Endothelial cell of coronary artery (primary cell): ENCODE measurements around the gene TPP1. TPM values are rescaled to one million over a fixed set of nuclear protein-coding genes. Genes with fewer than 3 reads are reported as not detected.

Source experiments
- total RNA-seq: library from RNA; depleted of rRNA; stranded (reverse); fragments of >200 nt; gene quantifications from 2 replicates; pipeline ENCODE4 v1.2.3, GENCODE V29; 2014

Gene TPP1
- 57.1 and 101 TPM in 2 replicates for total RNA-seq

DNA sequence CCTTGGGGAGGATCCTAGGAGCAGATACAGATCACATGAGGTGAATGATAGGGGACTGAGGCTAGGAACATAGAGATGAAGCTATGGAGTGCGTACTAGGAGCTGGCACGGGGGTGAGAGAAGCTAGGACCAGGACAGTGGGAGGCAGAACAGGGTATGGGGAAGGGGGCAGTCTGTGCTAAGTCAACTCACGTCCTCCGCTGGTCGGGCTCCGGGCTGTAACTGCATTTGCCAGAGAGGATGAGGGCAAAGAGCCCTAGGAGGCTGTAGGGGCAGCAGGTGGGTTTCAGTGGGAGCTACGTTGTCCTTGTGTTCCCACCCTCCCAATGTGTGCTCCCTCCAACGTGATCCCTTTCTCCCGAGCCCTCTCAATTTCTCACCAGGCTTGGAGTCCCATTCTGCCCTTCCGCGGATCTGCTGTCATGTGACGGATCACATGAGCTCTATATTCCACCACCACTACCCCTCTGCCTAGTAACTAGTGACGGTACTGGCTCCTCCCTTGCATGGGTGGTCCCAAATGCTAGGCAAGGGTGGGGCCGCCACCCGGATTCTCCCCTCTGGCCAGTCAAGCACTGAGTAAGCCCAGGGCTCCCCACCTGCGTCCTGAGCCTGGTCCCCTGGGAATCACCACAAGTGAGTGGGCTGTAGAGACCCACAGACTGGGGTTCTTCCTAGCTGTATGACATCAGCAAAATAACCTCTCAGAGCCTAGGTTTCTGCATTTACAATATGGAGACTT, at the start of gene TPP1:
Gene TPP1, minus strand, starts transcription at position 419 of the 742 bp plus-strand sequence. Its CDS starts 22 bp downstream, at position 397.

DNA sequence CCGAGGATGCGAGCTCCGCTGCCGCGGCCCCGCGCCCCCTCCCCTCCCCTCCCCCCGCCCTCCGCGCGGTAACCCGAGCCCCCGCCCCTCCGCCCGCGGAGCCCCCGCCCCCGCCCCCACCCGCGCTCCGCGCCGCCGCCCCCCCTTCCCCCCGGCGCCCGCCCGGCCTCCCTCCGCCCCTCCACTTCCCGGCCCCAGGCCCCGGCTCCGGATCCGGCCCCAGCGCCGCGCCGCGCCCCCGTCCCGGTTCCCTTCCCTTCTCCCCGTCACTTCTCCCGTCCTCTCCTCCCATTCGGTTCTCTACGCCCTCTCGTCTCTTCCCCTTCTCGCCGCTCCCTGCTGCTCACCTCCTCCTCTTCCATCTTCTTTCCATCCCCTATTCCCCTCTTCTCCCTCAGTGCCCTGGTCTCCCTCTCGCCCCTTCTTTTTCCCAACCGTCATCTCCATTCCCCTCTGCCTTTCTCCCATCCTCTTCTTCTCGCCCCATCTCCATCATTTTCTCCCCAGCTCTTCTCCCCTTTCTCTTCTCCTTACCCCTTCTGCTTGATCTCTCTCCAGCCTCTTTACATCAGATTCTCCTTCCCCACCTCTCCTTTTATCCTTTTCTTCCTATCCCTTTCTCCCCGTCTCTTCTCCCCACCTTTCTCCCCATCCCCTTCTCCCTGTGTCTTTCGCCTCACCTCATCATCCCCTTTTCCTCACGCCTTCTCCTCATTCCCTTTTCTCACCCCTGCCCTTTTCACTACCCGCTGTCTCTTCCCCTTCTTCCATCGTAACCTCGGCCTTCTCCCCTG, 36.8 kb upstream of the TPP1 start, which contains the start of gene DCHS1:
Gene DCHS1, minus strand, starts transcription at position 20 of the 794 bp plus-strand sequence. CDS start 14,196 bp downstream, outside the sequence.

DNA sequence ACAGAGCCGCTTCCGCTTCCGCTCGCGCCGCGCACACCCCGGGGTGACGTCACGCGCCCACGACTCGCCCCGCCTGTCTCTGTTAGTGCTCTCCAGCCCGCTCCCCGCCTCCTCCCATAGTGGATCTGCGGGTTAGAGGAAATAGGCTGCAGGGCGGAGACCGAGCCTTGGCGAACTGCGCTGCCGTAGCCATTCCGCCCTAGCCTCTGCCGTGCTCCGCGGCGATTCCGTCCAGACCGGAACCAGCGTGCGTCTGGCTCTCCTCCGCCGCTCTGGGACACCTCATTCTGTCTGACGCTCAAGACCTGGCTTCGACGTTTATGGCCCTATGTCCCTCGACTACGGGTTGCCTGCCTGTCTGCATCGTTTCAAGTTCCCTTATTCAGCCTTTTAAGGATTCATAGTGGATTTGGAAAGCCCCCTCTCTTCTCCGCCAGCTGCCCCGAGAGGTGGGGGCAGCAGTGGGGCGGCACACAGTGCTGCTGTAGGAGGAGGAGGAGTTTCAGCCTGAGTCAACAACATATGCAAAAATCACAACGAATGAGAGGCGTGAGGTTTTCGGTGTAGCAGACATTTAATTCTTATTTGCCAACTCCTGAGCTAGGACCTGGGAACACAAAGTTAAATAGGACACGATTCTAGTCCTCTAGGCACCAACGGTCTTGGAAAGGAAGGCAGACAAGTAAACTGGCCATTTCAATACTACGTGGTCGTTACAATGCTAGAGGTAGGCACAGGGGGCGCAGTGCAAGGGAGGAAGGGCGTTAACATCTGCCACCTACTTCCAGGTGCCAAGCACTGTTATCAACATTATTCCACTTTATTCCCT, 6.8 kb downstream of the TPP1 start, which contains the start of gene TAF10:
Gene TAF10, minus strand, starts transcription at position 4 of the 829 bp plus-strand sequence. CDS start 27 bp downstream, outside the sequence.

DNA sequence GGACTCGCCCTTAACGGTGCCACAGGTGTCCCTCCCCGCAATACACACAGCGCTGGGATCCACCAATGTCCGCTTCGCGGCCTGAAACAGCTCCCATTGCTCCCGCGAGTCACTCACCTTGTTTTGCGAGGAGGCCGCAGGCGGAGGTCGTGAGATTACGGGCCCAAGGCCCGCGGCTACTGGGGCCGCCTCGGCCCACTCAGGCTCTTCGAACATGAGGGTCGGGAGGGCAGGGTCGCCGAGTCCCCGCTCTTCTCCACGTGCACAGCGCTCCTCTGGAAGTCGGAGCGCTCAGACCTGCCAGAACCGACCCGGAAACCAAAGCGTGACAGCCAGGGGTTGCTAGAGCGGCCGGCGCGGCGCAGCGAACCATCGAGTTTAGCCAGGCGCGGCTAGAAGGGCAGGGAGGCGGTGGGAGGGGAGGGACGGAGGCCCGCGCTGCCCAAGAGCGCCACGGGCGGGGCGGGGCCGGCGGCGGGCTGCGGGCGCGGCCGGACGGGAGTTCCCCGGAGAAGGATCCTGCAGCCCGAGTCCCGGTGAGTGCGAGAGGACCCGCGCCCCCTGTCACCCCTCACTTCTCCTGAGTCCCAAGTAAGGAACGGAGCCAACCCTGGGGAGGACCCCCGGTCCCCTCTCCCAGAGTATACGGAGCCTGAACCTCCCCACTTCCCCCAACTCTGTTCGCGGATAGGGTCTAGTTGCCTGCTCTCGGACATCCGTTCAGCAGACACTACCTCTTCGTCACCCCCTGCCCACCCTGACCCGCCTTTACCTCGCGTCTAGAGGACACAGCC, 15.7 kb downstream of the TPP1 start, which contains the start of the genes ILK and RRP8:
Gene ILK, plus strand, starts transcription at position 488 of the 794 bp plus-strand sequence. CDS start 498 bp downstream, outside the sequence.
Gene RRP8, minus strand, starts transcription at position 330 of the 794 bp plus-strand sequence. Its CDS starts 114 bp downstream, at position 216.

Other genes with a start within 250 kb of the TPP1 start
- 13.0 and 23.2 TPM in 2 replicates for gene SMPD1, start 228.9 kb downstream of the TPP1 start, total RNA-seq
- gene APBB1, start 200.3 kb downstream of the TPP1 start, total RNA-seq, result 46.8 and 56.2 TPM in 2 replicates
- gene HPX, start 178.4 kb downstream of the TPP1 start, total RNA-seq, result 0.28 and 0.36 TPM in 2 replicates
- gene TRIM3, start 145.5 kb downstream of the TPP1 start, total RNA-seq, result 19.3 and 37.8 TPM in 2 replicates
- gene ARFIP2, start 138.1 kb downstream of the TPP1 start, total RNA-seq, result 40.9 and 45.9 TPM in 2 replicates
- 19.6 and 21.1 TPM in 2 replicates for gene TIMM10B, start 137.9 kb downstream of the TPP1 start, total RNA-seq
- gene DNHD1, start 122.1 kb downstream of the TPP1 start, total RNA-seq, result 1.6 and 2.8 TPM in 2 replicates
- 10.7 and 12.4 TPM in 2 replicates for gene RRP8, start 15.8 kb downstream of the TPP1 start, total RNA-seq
- 156 and 223 TPM in 2 replicates for gene ILK, start 15.6 kb downstream of the TPP1 start, total RNA-seq
- 50.7 and 67.4 TPM in 2 replicates for gene TAF10, start 7.2 kb downstream of the TPP1 start, total RNA-seq
- gene DCHS1, start 36.4 kb upstream of the TPP1 start, total RNA-seq, result 37.9 and 41.8 TPM in 2 replicates
- gene MRPL17, start 63.9 kb upstream of the TPP1 start, total RNA-seq, result 91.3 and 121 TPM in 2 replicates
- gene OR2AG2, start 152.6 kb upstream of the TPP1 start, total RNA-seq, result 0.09 and 0.18 TPM in 2 replicates
- not detected in 2 replicates for gene OR2AG1, start 163.6 kb upstream of the TPP1 start, total RNA-seq
- gene OR6A2, start 180.3 kb upstream of the TPP1 start, total RNA-seq, result 0.27 and 0.38 TPM in 2 replicates
- not detected in 2 replicates for gene OR10A5, start 226.3 kb upstream of the TPP1 start, total RNA-seq
- gene OR10A2, start 243.6 kb upstream of the TPP1 start, total RNA-seq, result not detected in 2 replicates